ENCODE data around the gene GABBR2. TPM values are rescaled to one million over a fixed set of nuclear protein-coding genes. Genes with fewer than 3 reads are reported as not detected.

GABBR2 gene
- total RNA-seq, 1 donor from 2014 or later, result 6.4 TPM

DNA sequence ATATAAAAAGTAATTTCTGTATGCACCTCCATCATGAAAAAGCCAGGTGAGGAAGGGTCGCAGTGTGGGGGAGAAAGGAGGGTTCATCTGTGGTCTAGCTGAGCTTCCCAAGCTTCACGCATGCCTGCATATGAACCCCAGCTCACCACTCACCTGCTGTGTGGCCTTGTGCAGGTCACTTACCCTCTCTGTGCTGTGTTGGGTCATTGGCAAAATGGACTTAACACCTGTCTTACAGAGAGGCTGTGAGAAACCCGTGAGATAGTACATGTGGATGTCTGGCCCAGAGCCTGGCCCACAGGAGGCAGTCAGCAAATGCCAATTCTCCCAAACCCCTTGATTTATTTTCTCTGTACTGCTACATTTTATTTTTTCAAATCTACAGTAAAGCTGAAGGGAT lies 88.9 kb downstream of the GABBR2 start:
- TF ChIP-seq CTCF (conservative IDR thresholded peaks at IDR 0.05), result no peak
- Mint-ChIP-seq H3K36me3 (no peaks in the 10 kb centered on the region), H3K4me3 (no peak overlapping the region)

DNA sequence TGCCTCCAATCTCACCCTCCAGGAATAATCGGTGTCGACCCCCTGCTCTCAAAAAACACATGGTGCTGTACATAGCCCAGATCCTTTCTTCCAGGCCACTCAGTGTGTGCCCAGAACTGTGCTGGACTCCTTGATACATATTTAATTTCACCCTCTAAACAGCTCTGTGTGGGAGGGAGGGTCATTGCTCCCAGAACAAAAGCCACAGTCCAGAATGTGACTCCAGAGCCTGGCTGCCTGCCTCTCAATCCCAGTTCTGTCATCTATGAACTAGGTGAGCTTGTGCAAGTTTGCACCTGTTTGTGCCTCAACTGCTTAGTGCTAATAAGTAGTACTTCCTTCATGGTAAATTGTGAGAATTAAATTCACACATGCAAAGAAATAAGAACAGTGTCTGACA lies 93.1 kb downstream of the GABBR2 start:
- Mint-ChIP-seq H3K9me3 (no peaks in the 10 kb centered on the region), H3K27ac (no peak overlapping the region), H3K27me3 (no peaks in the 10 kb centered on the region), H3K4me3 (no peak overlapping the region), H3K4me1 (ENCODE audit: unreplicated experiment) (no peaks in the 10 kb centered on the region), H3K36me3 (no peaks in the 10 kb centered on the region)
- TF ChIP-seq CTCF (conservative IDR thresholded peaks at IDR 0.05), result no peak
- DNase-seq (ENCODE audit: extremely low spot score, unreplicated experiment), result no peak

More for the DNA sequence above, 88.9 kb downstream of the GABBR2 start:
- Mint-ChIP-seq H3K9me3 (no peaks in the 10 kb centered on the region), H3K27ac (no peak overlapping the region), H3K27me3 (peaks cover 2% of the 10 kb centered on the region), H3K4me1 (ENCODE audit: unreplicated experiment) (peaks cover 3% of the 10 kb centered on the region)
- DNase-seq (ENCODE audit: extremely low spot score, unreplicated experiment), result no peak

GRCh38 chr9:98614941-98615340 lies 93.8 kb downstream of the GABBR2 start:
- Mint-ChIP-seq H3K4me3 (no peak overlapping the region), H3K36me3 (no peaks in the 10 kb centered on the region), H3K27me3 (no peaks in the 10 kb centered on the region), H3K9me3 (no peaks in the 10 kb centered on the region), H3K4me1 (ENCODE audit: unreplicated experiment) (peaks cover 5% of the 10 kb centered on the region), H3K27ac (no peak overlapping the region)
- no peak for DNase-seq (ENCODE audit: extremely low spot score, unreplicated experiment)
- no peak for TF ChIP-seq CTCF (conservative IDR thresholded peaks at IDR 0.05)

DNA sequence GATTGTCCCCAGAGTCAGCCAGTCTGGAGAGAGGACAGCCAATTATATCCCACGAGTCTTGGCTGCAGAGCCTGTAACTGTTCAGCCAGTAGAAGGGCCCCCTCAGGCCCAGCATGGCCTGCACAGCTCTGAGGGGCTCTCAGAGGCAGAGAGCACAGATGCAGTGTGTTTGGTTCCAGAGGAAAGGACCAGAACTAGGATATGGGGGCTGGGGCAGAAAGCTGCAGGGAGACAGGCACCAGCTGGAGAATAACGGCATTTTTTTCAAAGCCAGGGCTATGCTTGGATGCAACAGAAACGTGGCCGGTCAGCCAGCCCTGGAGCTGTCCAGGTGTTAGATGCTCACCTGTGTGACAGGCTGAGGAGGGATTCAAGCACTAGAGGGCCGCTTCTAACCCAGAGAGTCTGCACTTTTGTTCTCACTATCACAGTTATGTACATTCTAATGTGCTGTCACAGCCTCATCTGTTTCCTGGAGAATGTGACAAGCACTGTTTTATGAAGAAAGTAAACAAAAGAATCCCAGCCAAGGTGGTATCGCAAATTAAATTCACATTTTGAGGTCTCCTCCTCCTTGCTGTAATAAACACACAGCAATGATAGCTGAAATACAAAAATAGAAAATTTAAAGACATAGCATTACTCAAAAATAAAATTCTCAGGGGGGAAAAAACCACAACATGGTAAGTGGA lies 96.5 kb downstream of the GABBR2 start:
- Mint-ChIP-seq H3K27ac (no peak overlapping the region), H3K36me3 (no peaks in the 10 kb centered on the region), H3K27me3 (no peaks in the 10 kb centered on the region), H3K9me3 (no peaks in the 10 kb centered on the region), H3K4me1 (ENCODE audit: unreplicated experiment) (peaks cover 5% of the 10 kb centered on the region), H3K4me3 (no peak overlapping the region)
- TF ChIP-seq CTCF (conservative IDR thresholded peaks at IDR 0.05), result no peak
- no peak for DNase-seq (ENCODE audit: extremely low spot score, unreplicated experiment)

DNA sequence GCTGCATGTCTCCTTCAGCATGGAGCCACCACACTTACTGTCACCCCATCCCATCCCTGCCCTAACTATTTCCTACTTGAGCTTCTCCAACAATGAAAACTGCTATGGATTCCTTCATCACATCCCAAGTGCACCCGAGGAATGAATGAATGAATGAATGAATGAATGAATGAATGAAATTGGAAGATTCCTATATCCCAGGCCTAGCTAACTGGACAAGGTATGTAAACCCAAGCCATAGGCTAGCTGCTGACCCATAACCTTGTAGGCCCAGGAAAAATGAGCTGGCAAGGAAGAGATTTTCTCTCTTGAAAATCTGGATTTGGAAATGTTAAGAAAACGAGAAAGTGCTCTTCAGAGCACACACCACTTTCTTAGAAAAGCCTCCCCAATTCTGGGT lies 97.4 kb downstream of the GABBR2 start:
- no peaks in the 10 kb centered on the region for H3K27me3 Mint-ChIP-seq
- H3K4me3 Mint-ChIP-seq, result no peak overlapping the region
- H3K27ac Mint-ChIP-seq, result no peak overlapping the region
- no peak for DNase-seq (ENCODE audit: extremely low spot score, unreplicated experiment)
- peaks cover 5% of the 10 kb centered on the region for H3K4me1 Mint-ChIP-seq (ENCODE audit: unreplicated experiment)
- no peaks in the 10 kb centered on the region for H3K36me3 Mint-ChIP-seq
- TF ChIP-seq CTCF (conservative IDR thresholded peaks at IDR 0.05), result no peak
- no peaks in the 10 kb centered on the region for H3K9me3 Mint-ChIP-seq

All from type B pancreatic cell (in vitro differentiated cells).